Lower leg skin (tissue), 3 donors: ENCODE measurements around the gene LMF2.

Source experiments
- CTCF ChIP-seq, 3 donors: fragments of 450-650 bp; IDR thresholded peaks; one replicate each; pipeline ENCODE4 v1.5.1; 2016; ENCODE audit warnings: antibody characterized with exemption in 3 of 3, mild to moderate bottlenecking in 3 of 3, moderate library complexity in 2 of 3
- POLR2A ChIP-seq, 2 donors: fragments of 450-650 bp; IDR thresholded peaks; one replicate each; pipeline ENCODE4 v1.6.1; 2016 to 2017; ENCODE audit warnings: antibody characterized with exemption in 2 of 2, mild to moderate bottlenecking in 1 of 2, moderate library complexity in 1 of 2

GRCh38 chr22:50454556-50455075 lies 52.9 kb downstream of the LMF2 start:
- TF ChIP-seq CTCF (IDR thresholded peaks at IDR 0.05) (no peak), POLR2A (IDR thresholded peaks at IDR 0.05) (no peak)
